ENCODE measurements around the gene VSIG8.

DNA sequence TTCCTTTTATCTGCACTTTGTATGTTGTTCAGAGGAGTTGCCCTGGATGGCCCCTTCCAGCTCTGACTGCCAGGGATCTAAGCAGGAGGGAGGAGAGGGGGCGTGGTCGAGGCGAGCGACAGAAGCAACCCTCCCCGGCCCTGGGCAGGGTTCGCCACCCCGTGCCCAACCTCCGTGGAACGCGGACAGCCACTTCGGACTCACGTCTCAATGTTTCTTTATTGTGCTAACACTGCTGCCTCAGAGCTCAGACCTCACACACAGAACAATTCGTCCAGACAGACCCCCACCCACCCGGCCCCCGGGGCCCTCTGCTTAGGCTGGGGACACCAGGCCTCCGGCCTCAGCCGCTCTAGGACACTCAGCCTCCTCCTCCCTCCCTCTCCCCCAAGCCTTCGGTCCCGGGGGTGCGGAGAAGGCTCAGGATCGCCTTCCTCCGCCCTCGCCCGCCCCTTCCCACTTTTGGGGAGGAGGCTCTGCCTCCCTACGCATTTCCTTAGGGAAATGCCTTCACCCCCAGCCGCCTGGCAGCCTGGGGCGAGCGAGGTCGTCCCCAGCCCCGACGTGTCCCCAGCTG is 8.3 kb downstream of the VSIG8 start:
- TF ChIP-seq, protein P1, sequence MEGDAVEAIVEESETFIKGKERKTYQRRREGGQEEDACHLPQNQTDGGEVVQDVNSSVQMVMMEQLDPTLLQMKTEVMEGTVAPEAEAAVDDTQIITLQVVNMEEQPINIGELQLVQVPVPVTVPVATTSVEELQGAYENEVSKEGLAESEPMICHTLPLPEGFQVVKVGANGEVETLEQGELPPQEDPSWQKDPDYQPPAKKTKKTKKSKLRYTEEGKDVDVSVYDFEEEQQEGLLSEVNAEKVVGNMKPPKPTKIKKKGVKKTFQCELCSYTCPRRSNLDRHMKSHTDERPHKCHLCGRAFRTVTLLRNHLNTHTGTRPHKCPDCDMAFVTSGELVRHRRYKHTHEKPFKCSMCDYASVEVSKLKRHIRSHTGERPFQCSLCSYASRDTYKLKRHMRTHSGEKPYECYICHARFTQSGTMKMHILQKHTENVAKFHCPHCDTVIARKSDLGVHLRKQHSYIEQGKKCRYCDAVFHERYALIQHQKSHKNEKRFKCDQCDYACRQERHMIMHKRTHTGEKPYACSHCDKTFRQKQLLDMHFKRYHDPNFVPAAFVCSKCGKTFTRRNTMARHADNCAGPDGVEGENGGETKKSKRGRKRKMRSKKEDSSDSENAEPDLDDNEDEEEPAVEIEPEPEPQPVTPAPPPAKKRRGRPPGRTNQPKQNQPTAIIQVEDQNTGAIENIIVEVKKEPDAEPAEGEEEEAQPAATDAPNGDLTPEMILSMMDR (IDR thresholded peaks at IDR 0.05; ENCODE audit: low read length) = no peak
- no peak for TF ChIP-seq EZH2 (optimal IDR thresholded peaks at IDR 0.05; ENCODE audit: low read depth, low read length)

Data from MM.1S (cell line).